HG03354 (cell line): ENCODE results near the gene TEX2.
A peak's percentile ranks its signal among the peaks of the same experiment; 100 is the strongest.

ENCODE experiments used
- ATAC-seq: cut with Tn5 transposase; IDR thresholded peaks from one replicate; pipeline ENCODE4 v1.9.1; 2021; ENCODE audit warnings: mild to moderate bottlenecking; ENCODE audit not compliant: unreplicated experiment, poor library complexity, severe bottlenecking

Gene TEX2

DNA sequence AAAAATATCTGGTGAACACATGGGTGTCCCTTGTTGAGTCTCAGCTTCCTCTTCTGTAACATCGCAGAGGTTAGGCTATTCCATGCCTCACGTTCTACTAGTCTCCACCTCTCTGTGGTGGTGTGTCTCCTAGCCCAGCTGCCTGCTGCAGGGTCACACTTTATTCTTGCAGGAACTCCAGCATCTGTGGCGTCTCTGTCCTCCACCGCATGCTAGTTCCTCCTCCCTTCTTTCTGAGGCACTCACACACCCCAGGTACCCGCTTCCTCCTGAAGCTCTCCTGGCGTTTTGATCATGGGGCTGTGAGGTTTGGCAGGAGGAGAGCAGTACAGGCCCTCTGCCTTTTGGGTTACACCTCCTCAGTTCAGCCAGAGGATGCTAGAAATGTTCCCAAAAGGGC lies 9.9 kb upstream of the TEX2 start:
- ATAC-seq, result no peak

DNA sequence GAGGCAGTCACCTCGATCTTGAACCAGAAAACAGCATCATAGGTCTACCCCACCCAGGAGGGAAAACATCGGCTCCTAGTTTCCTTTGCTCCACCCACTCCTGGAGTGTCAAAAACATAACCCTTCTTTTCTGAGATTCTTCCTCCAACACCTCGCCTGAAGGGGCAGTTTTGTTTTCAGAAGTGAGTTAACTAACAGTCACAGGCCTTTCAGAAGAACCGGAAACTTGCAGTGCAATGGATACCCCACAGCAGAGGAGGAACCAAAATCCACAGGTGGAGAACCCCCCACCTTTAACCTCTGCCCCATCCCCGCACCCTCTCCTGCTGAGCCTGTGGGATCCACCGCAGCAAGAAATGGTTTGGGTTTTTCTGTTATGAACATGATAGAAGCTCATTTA lies 7.8 kb upstream of the TEX2 start:
- no peak for ATAC-seq

DNA sequence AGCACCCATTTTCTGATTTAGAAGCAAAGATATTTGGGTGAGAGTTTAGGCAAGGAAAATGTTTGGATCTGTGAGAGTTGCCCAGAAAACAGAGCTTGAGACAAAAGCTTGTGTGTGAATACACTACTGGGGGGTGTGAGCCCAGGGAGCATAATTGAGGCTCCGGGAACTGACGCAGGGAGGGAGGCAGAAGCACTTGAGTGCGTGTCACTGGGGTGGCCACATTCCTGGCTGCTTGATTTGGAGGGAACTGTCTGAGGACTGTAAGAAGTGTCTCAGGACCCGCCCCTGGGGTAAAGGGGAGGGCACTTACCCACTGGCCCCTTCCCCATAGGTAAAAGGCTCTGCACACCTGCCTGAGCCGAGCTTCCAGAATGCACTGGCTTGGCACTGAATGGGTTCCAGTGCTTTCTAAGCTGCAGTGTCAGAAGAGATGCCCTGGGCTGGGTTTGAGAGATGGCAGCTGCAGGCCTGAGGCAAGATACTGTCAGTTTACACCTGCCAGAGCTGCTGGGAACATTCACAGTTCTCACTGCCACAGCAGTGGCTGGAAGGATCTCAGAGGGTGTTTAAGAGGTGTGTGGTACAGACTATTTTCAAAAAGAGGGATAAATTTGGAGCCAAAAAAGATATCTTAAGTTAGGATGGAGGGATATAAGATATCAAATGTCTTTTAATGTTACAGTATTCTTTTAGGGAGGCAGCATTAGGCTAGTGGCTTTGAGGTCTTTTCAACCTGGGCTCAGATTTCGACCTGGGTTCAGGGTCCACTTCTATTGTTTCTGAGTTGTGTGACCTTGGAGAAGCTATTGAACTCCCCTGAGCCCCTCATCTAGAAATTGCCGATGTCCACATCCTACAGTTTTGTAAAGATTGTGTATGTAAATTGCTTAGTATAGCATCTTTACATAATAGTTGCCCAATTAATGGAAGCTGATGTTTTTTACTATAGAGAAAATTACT lies 6.9 kb upstream of the TEX2 start:
- no peak for ATAC-seq

DNA sequence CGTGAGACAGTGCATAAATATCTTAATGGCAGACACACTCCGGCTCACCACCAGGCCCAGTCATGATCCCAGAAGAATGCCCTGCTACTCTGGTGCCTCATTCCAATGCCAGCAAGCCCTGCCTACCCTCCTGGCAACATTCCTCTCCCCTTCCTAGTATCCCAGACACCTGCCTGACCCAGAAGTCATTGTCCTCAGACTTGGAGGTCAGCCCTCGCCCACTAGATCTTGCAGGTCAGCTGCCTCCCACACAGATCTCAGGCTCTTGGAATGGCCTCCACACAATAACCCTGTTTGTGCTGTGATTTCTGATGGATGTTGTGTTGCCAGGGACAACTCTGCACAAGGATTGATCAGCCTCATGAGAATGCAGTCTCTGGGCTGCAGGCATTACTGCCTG lies 1.8 kb upstream of the TEX2 start:
- no peak for ATAC-seq

DNA sequence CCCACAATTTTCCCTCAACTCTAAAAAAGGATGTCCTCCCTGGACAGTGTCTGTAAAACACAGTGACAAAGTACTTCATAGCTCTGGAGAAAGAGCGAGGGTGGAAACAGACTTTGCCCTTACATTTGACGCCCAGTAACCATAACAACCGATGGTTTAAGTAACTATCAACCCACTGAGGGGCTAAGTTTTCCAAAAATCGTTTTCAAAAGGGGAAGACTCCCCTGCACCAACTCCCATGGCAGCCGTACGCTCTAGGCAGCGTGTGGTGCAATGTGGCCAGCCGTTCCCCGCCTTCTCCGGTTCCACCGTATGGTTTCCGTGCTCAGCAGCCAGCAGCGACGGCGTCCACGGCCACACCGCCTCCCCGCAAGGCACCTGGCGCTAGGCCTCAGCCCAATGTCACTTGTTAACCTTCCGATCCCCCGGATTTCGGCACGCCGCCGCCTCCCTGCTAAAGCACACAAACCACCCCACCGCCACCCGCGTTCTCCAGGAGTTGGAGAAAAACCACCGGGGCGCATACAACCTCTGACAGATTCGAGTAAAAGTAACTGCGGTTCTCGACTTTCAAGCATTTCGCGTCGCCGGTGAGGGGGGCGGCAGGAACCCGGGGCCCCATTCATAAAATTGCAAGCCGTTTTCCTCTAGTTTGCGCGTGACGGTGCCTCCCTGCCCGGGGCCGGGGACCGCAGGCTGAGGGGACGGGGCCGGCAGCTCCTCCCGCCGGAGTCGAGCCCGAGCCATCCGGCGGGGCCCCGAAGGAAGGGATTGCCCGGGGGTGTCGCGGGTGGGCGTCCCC lies 661 bp downstream of the TEX2 start:
- peak; percentile 40 for ATAC-seq

DNA sequence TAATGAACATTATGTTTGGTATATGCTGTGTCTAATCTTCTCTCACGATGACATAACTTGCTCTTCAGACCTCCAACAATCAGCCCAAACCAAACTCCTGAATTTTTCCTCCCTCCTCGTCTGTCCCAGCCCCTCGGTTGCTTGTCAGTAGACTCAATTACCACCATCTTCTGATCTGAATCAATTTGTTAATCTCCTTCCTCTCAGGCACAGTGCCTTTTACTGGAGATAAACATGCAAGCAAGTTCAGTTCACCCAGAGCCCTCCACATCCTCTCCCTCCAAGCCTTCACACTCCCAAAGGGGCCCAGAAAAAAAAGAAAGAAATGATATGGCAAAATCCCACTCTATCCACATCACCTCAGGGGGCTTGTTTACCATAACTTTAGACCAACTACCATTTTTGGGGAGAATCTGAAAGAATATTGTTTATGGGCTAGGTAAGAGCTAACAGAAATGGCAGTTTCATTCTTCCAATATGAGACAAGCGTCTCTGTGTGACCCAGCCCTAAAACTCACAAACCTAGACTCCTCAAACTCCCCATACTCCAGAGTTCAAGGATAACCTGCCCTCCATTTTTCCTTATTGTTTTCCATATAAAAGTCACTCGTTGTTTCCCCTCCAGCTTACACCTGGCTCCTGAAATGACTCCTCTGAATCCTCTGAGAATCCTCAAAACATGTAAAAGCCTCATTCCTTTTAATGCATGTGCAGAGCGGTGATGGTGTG lies 1.5 kb downstream of the TEX2 start:
- ATAC-seq, result no peak

DNA sequence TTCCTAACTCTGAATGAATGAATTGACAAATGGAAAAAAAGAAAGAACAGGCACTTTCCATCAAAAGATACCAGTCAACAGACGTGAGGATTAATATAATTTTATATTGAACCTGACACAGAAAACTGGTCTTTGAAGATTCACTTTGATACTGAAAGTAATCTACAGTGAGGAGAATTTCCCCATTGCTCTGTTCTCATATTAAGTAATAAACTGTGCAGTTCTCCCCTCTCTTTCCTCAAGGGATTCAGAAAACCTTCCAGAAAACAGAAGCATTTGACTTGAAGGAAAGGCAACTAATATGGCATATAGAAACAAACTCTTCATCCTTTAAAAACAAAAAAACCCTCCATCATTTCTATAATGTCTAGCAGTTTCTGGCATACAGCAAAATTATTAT lies 2.2 kb downstream of the TEX2 start:
- ATAC-seq, result no peak

DNA sequence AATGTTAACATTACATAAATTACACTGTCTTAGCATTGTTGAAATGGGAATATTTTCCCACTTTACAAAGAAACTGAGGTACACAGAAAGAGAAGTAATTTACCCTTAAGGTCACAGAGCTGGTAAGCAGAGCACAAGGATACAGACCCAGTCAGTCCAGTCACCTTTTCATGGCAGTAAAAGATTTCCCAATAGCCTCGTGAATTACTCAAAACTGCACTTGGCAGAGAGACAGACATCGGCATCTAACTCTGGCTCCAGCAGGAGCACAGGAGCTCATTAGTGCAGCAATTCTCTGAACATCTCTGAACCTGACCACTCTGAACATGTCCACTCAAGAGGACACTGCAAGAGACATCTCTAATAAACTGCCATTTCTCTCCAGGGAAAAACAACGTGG lies 3.1 kb downstream of the TEX2 start:
- no peak for ATAC-seq

DNA sequence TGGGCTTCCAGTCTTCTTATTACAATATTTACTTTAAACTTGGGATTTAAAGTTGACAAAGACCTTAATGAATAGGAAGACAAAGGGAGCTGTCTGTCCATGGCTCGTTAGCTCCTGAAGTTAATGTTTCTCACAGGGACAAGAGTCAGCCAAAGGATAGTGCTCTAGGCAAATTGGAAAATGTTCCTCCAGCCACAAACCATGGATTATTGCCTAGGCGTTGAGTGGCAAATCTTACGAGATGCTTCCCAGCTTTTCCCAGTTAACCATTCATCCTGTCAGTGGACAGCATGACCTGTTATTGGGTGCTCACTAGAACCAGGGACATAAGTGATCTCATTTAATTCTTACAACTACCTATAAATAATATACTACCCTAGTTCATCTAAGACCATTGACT lies 3.6 kb downstream of the TEX2 start:
- no peak for ATAC-seq

DNA sequence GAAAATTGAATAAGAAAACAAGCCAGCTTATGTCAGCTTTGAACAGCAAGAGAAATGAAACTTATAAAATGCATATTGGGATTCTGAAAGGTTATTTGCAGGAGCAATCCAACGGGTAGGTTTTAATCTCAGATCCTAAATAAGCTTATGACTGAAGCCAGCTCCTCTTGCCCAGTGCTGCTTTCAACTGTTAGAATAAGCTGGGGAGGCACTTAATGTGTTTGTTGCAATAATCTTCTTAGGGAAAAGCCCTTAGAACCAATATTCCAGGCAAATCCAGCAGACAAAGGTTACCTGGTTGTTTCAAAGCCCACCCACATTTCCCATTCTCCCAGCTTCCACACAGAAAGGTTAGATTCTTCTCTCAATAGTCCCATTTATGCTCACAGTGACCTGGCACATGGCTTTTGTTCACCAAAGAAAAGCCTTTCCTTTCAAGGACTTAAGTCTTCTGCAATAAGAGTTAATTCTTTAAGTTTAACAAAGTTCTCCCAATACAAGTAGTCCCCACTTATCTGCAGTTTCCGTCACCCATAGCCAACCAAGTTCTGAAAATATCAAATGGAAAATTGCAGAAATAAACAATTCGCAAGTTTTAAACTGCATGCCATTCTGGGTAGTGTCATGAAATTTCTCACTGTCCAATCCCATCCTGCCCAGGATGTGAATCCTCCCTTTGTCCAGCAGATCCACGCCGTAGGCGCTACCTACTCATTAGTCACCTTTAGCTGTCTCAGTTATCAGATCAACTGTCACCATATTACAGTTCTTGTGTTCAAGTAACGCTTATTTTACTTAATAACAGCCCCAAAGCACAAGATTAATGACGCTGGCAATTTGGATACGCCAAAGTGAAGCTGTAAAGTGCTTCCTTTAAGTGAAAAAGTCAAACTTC lies 5.9 kb downstream of the TEX2 start:
- no peak for ATAC-seq

DNA sequence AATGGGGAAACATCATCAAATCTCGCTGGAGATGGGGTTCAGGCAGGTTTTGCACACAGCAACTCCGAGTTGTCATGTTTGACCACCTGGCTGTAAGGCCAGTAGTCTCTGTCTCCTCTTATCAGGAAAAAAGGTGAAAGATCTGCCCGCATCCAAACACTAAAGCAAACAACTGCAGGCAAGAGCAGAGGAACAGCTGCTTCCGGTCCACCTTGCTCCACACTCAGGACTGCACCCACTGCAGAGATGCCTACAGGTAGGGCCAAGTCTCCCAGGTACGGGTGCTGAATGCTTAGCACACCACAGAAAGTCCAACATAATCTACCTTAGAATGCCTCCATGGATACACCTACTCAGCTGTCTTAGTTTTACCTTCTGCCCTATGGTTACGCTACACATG lies 7.3 kb downstream of the TEX2 start:
- no peak for ATAC-seq

DNA sequence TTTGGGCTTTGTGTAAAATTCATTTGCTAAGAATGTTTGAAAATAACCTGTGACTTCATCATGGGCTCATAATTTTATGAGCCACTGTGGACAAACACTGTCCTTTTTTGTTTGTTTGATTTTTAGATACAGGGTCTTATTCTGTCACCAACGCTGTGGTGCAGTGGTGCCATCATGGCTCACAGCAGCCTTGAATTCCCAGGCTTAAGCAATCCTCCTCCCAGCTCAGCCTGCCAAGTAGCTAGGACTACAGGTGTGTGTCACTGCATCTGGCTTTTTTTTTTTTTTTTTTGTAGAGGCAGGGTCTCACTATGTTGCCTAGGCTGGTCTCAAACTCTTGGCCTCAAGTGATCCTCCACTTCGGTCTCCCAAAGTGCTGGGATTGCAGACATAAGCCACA lies 8.3 kb downstream of the TEX2 start:
- ATAC-seq, result no peak

DNA sequence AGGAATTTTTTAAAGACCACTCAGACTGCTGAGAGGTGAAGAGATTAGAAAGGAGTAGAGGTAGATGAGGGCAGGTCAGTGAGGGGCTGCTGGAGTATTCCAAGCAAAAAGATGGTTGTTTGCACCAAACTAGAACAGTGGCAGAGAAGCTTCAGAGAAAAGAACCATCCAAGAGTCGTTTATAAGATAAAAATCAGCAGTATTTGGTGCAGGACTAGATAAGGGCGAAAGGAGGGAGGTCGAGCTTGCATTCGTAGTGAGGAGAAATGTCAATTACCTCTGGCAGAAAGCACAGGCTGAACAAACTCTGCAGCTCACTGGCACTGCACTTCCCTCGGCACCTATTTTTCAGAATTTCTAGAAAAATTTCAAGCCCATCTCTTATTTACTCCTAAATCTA lies 9.6 kb downstream of the TEX2 start:
- no peak for ATAC-seq

DNA sequence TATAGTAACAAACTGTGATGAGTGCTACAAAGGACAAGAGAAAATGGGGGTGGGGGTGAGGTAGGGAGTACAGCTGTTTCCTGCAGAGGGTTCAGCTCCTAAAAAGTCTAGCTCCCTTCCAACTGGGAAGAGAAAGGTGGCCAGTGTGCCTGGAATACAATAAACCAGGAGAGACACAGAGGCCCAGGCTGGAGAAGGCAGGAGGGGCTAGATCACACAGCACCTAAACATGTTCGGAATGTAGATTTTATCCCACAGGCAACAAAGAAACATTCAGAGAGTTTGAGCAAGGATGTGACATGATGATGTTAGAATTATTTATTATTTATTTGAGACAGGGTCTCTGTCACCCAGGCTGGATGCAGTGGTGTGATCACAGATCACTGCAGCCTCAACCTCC lies 10.2 kb downstream of the TEX2 start:
- ATAC-seq, result no peak

DNA sequence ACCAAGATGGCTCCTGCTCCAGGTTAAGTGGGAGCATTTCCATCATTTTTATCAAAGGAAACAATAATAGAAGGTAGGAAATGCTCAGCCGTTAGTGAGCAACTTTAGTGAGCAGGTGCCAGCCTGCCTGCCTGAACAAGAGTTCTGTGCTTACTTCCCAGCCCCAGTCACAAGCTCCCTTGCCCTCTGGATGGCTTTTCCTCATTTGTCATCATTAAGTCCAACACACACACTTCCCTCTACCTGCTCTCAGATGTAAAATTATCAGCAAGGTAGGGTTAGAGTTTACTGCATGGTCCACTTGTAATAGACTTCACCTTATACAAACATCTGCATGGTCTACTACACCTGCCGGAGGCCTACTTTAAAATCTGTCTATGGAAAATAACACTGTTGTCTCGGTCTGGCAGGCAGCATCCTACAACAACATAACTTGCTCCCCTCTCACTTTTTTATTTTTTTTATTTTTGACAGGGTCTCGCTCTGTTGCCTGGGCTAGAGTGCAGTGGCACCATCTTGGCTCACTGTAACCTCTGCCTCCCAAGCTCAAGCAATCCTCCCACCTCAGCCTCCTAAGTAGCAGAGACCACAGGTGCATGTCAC lies 12.7 kb downstream of the TEX2 start:
- ATAC-seq, result no peak

DNA sequence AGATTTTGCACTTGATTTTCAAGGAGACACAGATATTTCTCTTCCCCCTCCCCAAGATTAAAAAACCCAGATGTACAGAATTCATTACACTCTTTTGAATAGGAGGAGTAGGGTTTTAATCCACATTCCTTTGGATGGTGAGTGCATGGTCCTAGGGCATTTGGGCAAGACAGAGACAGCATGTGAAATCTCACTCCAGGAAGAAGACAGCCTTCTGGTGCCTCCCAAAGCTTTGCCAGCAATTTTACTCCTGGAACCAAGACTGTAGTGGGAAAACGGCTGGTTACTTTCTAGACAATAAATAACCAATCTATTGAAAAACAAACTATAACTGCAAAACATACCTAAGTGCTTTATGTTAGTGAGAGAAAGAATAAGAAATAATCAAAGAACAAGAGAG lies 15.2 kb downstream of the TEX2 start:
- ATAC-seq, result no peak

DNA sequence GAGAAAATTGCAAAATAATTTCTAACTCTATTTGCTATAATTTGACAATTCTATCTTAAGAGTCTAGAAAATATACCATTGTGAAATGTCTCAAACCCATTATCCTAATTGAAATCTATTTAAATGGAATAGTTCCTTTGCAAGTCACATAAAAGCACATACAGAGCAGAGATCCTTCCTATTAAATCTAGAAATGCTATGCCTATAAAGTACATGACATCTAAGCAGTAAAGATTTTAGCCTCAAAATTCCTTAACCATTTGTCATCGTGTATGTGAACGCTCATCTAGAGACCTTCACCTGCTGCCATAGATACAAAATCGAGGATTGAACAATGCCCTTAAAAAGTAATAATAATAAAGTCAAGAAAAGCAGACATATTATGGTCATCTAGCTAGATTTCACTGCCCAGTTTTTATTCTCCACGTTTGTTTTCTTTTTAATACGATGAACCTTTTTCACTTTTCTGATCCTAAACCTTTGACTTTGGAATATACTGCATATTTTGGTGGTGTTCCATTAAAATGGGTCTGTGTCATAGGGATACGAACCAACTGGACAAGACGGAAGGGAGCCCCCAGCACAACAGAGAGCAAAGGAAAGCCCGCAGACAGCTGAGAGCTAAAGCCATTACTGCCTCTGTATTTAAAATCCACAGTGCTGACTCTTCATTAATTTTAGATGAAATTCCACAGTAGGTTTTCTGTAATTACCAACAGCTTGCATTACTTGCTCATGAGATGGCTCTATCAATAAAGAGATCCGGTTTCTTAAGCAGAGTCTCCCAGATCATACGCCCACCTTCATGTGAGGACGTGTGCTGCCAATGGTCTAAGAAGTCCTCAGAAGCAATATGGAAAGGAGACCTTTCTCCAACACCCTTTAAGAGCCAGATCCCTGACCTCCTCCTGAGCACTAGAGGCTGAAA lies 17.6 kb downstream of the TEX2 start:
- ATAC-seq, result no peak

DNA sequence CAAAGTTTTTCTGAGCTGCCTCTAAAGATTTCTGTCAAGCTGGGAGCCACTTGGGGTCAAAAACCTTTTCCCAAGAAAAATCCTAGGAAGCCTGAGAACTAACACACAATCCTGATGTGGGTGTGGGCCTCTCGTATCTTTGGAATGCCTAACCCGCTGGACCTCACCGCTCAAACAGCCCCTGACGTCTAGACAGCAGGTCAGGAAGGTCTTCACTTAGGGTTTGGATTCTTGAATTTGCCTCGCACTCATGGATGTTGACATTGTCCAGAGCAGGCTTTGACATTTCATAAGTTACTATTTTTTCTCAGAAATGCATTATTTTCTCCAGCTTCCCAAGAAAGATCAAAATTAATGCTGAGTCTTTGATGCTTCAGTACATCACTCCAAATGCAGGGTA lies 18.9 kb downstream of the TEX2 start:
- ATAC-seq, result no peak
